GM20000 (cell line): ENCODE data around the gene MOGAT3.
A peak's percentile ranks its signal among the peaks of the same experiment; 100 is the strongest.

Experiments used
- DNase-seq: peaks from one replicate; pipeline ENCODE4 v3.0.0; 2012; ENCODE audit warnings: low spot score
- CTCF ChIP-seq: IDR thresholded peaks from 2 replicates; pipeline ENCODE4 v1.5.1; 2012; ENCODE audit warnings: mild to moderate bottlenecking, control low read depth; ENCODE audit errors: extremely low read depth, missing control alignments

MOGAT3 gene

GRCh38 chr7:101154693-101155102 is 46.1 kb downstream of the MOGAT3 start:
- DNase-seq = no peak
- TF ChIP-seq CTCF = no peak

- DNase-seq = peak; percentile 99
These were observed 46.7 kb downstream of the MOGAT3 start, which contains the start of gene AP1S1 for GRCh38 chr7:101153969-101154692. Gene AP1S1, plus strand, starts transcription at chr7:101154476. Its CDS starts 39 bp downstream, at chr7:101154515.

GRCh38 chr7:101151908-101152651 is 48.8 kb downstream of the MOGAT3 start:
- DNase-seq = no peak
- TF ChIP-seq CTCF = no peak

More at GRCh38 chr7:101153969-101154692, 46.7 kb downstream of the MOGAT3 start, which contains the start of gene AP1S1:
- no peak for TF ChIP-seq CTCF
